IPS-NIHi7 (cell line): Measurements from ENCODE around the gene FASTKD2.

ENCODE experiments used
- DNase-seq: peaks from one replicate; pipeline ENCODE4 v3.0.0; 2012; ENCODE audit warnings: mixed read lengths; ENCODE audit errors: extremely low spot score

The FASTKD2 gene

GRCh38 chr2:206836722-206837121 is 71.3 kb downstream of the FASTKD2 start:
- no peak for DNase-seq

- no peak for DNase-seq
Measured at GRCh38 chr2:206837775-206838174, 72.4 kb downstream of the FASTKD2 start.

DNA sequence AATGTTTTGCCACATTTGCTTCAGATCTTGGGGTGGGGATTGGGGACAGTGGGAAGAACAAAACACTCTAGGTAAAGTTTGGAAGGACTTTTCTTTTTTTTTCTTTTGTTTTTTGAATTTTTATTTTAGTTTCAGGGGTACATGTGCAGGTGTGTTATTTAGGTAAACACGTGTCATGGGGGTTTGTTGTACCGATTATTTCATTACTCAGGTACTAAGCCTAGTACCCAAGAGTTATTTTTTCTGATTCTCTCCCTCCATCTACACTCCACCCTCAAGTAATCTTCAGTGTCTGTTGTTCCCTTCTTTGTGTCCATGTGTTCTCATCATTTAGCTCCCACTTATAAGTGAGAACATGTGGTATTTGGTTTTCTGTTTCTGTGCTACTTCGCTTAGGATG is 73.3 kb downstream of the FASTKD2 start:
- DNase-seq, result no peak

DNA sequence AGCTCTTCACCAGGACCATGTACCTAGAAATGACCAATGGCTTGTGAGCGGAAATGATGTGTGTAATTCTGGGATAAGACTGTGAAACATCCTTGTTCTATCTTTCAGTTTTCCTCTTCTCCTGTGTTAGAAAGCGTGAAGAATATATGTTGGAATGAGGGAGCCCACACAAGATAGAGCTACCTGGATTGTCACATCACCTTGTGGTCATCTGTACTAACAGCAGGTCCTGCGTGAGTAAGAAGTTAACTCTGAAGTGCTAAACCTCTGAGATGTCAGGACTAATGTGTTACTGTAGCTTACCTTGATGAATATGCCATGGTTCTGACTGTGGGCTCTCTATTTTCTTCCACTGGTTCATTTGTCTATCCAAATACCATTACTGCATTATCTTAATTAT is 75.6 kb downstream of the FASTKD2 start:
- peak; percentile 52 for DNase-seq
